HCT116 (cell line): Measurements from ENCODE around the gene FLCN. TPM values are rescaled to one million over a fixed set of nuclear protein-coding genes. Genes with fewer than 3 reads are reported as not detected.

ENCODE experiments used
- ATAC-seq: fragments of 200-7000 bp; cut with Tn5 transposase; 2 replicates; pipeline ENCODE4 v1.9.1; 2020; ENCODE audit warnings: mild to moderate bottlenecking, moderate library complexity
- BruUV-seq: library from RNA; stranded (reverse); fragments of 400-500 nt; replicated peaks from 2 replicates; lab custom pipeline; 2021; lab: Mats Ljungman, UMichigan
- CTCF ChIA-PET: fragments of 300-600 bp; sonication (Branson Sonifier 250); formaldehyde crosslinking; loops from one replicate; lab custom pipeline; 2021; ENCODE audit warnings: antibody characterized with exemption; lab: Charles Lee
- POLR2A ChIA-PET: fragments of 300-600, 350-600 bp; sonication (Branson Sonifier 250); formaldehyde crosslinking; loops from one replicate; lab custom pipeline; 2021; ENCODE audit warnings: antibody characterized with exemption; lab: Charles Lee
- RAD21 ChIA-PET, 2 experiments: fragments of 300-600 bp; sonication (Branson Sonifier 250); formaldehyde crosslinking; loops; one replicate each; lab custom pipeline; 2023; ENCODE audit warnings: low total read pairs in 2 of 2; ENCODE audit not compliant: uncharacterized antibody in 2 of 2, unreplicated experiment in 2 of 2, low non-redundant PET in 1 of 2; lab: Charles Lee
- DNase-seq: peaks from one replicate; pipeline ENCODE4 v3.0.0-alpha.2; 2010; ENCODE audit warnings: low read depth, low spot score
- H2AFZ ChIP-seq: fragments of 200-600 bp; shearing (Covaris generic), sonication (generic); 2 replicates; pipeline ENCODE4 v1.6.1; 2017; ENCODE audit warnings: low read depth, mixed run types, mixed read lengths, antibody characterized with exemption, low read length; ENCODE audit not compliant: poor library complexity, severe bottlenecking
- H3K27ac ChIP-seq: 2 replicates; pipeline ENCODE4 v1.5.1; 2012; ENCODE audit warnings: low read depth, low read length
- H3K27me3 ChIP-seq: fragments of 200-600 bp; sonication (generic); 2 replicates; pipeline ENCODE4 v1.6.1; 2016; ENCODE audit warnings: mixed run types, low read length, mixed read lengths; ENCODE audit not compliant: insufficient read depth
- H3K36me3 ChIP-seq, 2 experiments: fragments of 200-500 bp in 1 of 2; fragments of 200-600 bp in 1 of 2; sonication (Bioruptor generic) in 1 of 2; sonication (generic) in 1 of 2; 2 replicates each; pipeline versions ENCODE4 v1.5.1 to v1.6.1; 2014 to 2016; ENCODE audit warnings: low read length in 2 of 2, inconsistent platforms in 1 of 2, mixed read lengths in 1 of 2, mixed run types in 1 of 2; ENCODE audit not compliant: insufficient read depth in 2 of 2, control insufficient read depth in 1 of 2
- H3K4me1 ChIP-seq, 2 experiments: fragments of 200-600 bp in 1 of 2; sonication (generic) in 1 of 2; 2 replicates each; pipeline versions ENCODE4 v1.5.1 to v1.6.1; 2012 to 2017; ENCODE audit warnings: low read length in 2 of 2, inconsistent platforms in 1 of 2, mild to moderate bottlenecking in 1 of 2, mixed read lengths in 1 of 2, mixed run types in 1 of 2, moderate library complexity in 1 of 2; ENCODE audit not compliant: insufficient read depth in 2 of 2, control insufficient read depth in 1 of 2
- H3K4me2 ChIP-seq: fragments of 200-600 bp; sonication (generic); 2 replicates; pipeline ENCODE4 v1.6.1; 2017; ENCODE audit warnings: mixed run types, low read length, mixed read lengths
- H3K4me3 ChIP-seq, 2 experiments: fragments of 200-600 bp in 1 of 2; sonication (generic) in 1 of 2; replicated peaks in 1 of 2; 2 replicates each; pipeline ENCODE4 v1.5.1; 2011 to 2016; ENCODE audit warnings: low read length in 2 of 2, control low read depth in 1 of 2, low read depth in 1 of 2, mild to moderate bottlenecking in 1 of 2, mixed read lengths in 1 of 2, mixed run types in 1 of 2
- H3K79me2 ChIP-seq: fragments of 200-600 bp; sonication (generic); 2 replicates; pipeline ENCODE4 v1.6.1; 2017; ENCODE audit warnings: mild to moderate bottlenecking, mixed run types, low read length, moderate library complexity, mixed read lengths; ENCODE audit not compliant: insufficient read depth
- H3K9ac ChIP-seq: fragments of 200-600 bp; sonication (generic); 2 replicates; pipeline ENCODE4 v1.6.1; 2016; ENCODE audit warnings: low read length, mixed read lengths
- H3K9me2 ChIP-seq: fragments of 200-600 bp; sonication (generic), shearing (Covaris generic); 2 replicates; pipeline ENCODE4 v1.6.1; 2017; ENCODE audit warnings: mixed run types, mild to moderate bottlenecking, moderate library complexity; ENCODE audit not compliant: insufficient read depth
- H3K9me3 ChIP-seq, 2 experiments: fragments of 200-500 bp in 1 of 2; fragments of 200-600 bp in 1 of 2; sonication (Bioruptor generic) in 1 of 2; sonication (generic) in 1 of 2; 2 replicates each; pipeline ENCODE4 v1.6.1; 2014 to 2017; ENCODE audit warnings: low read length in 2 of 2, mixed read lengths in 2 of 2, inconsistent platforms in 1 of 2, low read depth in 1 of 2, mild to moderate bottlenecking in 1 of 2, mixed run types in 1 of 2, moderate library complexity in 1 of 2; ENCODE audit not compliant: control insufficient read depth in 1 of 2, insufficient read depth in 1 of 2
- H4K20me1 ChIP-seq: fragments of 200-600 bp; sonication (generic), shearing (Covaris generic); 2 replicates; pipeline ENCODE4 v1.6.1; 2017; ENCODE audit warnings: mixed run types, mild to moderate bottlenecking, moderate library complexity; ENCODE audit not compliant: insufficient read depth
- CBX3 ChIP-seq: IDR thresholded peaks from 2 replicates; pipeline ENCODE4 v1.6.1; 2012; ENCODE audit warnings: low read depth
- CEBPB ChIP-seq: IDR thresholded peaks from 2 replicates; pipeline ENCODE4 v1.6.1; 2012; ENCODE audit warnings: low read depth
- EGR1 ChIP-seq: IDR thresholded peaks from 2 replicates; pipeline ENCODE4 v1.6.1; 2012; ENCODE audit warnings: low read depth
- EZH2 ChIP-seq: fragments of 200-600 bp; sonication (generic); IDR thresholded peaks from 2 replicates; pipeline ENCODE4 v1.6.1; 2017; ENCODE audit warnings: antibody characterized with exemption, mixed run types
- TCF7L2 ChIP-seq: IDR thresholded peaks from 2 replicates; pipeline ENCODE4 v1.7.0; 2011; ENCODE audit warnings: borderline replicate concordance, inconsistent platforms; ENCODE audit not compliant: insufficient read depth, insufficient read length; ENCODE audit errors: extremely low read depth
- ZBTB33 ChIP-seq: IDR thresholded peaks from 2 replicates; pipeline ENCODE4 v1.6.1; 2011; ENCODE audit warnings: mild to moderate bottlenecking, low read length, moderate library complexity; ENCODE audit not compliant: insufficient replicate concordance; ENCODE audit errors: extremely low read depth
- ZFX ChIP-seq: fragments of 450-650 bp; IDR thresholded peaks from 2 replicates; pipeline ENCODE4 v1.6.1; 2017
- intact Hi-C: fragments of 100-400 bp; cut with micrococcal nuclease; formaldehyde crosslinking; loops from 2 replicates; pipeline ENCODE4 v1.10.0; 2022
- total RNA-seq: library from RNA; stranded (reverse); gene quantifications from one replicate; pipeline ENCODE4 v1.2.1, GENCODE V29; 2021; ENCODE audit not compliant: unreplicated experiment
- TF ChIP-seq, protein P1 (sequence below): IDR thresholded peaks from 2 replicates; pipeline ENCODE4 v1.6.1; 2012

Gene FLCN
- total RNA-seq, 1 experiment from 2014 or later = 23.7 TPM

DNA sequence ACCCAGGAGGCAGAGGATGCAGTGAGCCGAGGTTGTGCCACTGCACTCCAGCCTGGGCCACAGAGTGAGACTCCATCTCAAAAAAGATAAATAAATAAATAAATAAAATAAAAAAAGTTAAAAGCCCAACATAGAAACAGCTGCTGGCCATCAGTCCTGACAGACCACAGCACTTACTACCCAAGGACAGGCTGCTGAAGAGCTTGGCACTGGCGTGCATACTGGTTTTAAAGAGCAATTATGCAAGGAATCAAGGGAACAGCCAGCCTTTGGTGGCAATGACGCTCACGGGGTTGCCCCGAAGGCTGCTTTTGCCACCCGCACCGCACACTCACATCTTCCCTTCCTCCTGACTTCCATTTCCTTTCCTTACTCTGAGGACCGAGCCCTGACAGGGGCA lies 35.1 kb downstream of the FLCN start:
- TF ChIP-seq TCF7L2 (no peak), CBX3 (no peak), EGR1 (no peak), EZH2 (no peak), CEBPB (no peak), ZFX (no peak)
- TF ChIP-seq, all 23 proteins: peak for 0
- Histone ChIP-seq H3K9me2 (no peaks in the 10 kb centered on the region), H3K4me3 (no peak overlapping the region), H3K4me2 (no peak overlapping the region), H3K79me2 (peaks cover 30% of the 10 kb centered on the region), H3K4me1 (peaks cover 7 to 30% of the 10 kb centered on the region in 2 experiments), H3K27me3 (no peaks in the 10 kb centered on the region), H3K36me3 (peaks cover 6 to 28% of the 10 kb centered on the region in 2 experiments), H3K27ac (no peak overlapping the region), H2AFZ (no peak overlapping the region), H3K9me3 (no peaks in the 10 kb centered on the region), H3K9ac (no peak overlapping the region), H4K20me1 (no peaks in the 10 kb centered on the region)
- ChIA-PET POLR2A (no interaction called here), CTCF (no interaction called here), RAD21 (no interaction called here)
- DNase-seq (no peak), ATAC-seq (no peak)
- intact Hi-C loops = no loop called here
- no TSS peak for BruUV-seq

- intact Hi-C loops = no loop called here
- no TSS peak for BruUV-seq
Observed at GRCh38 chr17:17201271-17201670, 35.7 kb downstream of the FLCN start.

More at GRCh38 chr17:17201271-17201670, 35.7 kb downstream of the FLCN start:
- H2AFZ ChIP-seq = no peak overlapping the region
- TF ChIP-seq EGR1 = no peak
- TF ChIP-seq, protein P1, sequence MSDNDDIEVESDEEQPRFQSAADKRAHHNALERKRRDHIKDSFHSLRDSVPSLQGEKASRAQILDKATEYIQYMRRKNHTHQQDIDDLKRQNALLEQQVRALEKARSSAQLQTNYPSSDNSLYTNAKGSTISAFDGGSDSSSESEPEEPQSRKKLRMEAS = no peak
- TF ChIP-seq ZBTB33 = no peak
- no peak for TF ChIP-seq ZFX
- no peaks in the 10 kb centered on the region for H3K27me3 ChIP-seq
- H3K27ac ChIP-seq = no peak overlapping the region
- ChIA-PET RAD21 (no interaction called here), CTCF (no interaction called here), POLR2A (no interaction called here)
- peaks cover 7 to 24% of the 10 kb centered on the region in 2 experiments for H3K4me1 ChIP-seq
- DNase-seq = no peak
- ATAC-seq = no peak
- H3K4me2 ChIP-seq = no peak overlapping the region
- no peak overlapping the region for H3K9ac ChIP-seq
- no peaks in the 10 kb centered on the region for H3K9me3 ChIP-seq
- H3K9me2 ChIP-seq = no peaks in the 10 kb centered on the region
- peaks cover 30% of the 10 kb centered on the region for H3K79me2 ChIP-seq
- H4K20me1 ChIP-seq = no peaks in the 10 kb centered on the region
- peaks cover 6 to 28% of the 10 kb centered on the region in 2 experiments for H3K36me3 ChIP-seq
- no peak overlapping the region for H3K4me3 ChIP-seq
